Stimulated activated naive CD8-positive, alpha-beta T cell treated with anti-CD3 and anti-CD28 coated beads, Interleukin-15, amount 100 ng/mL, for 72 hours (primary cell): ENCODE data around the gene DNAJC5G.

ENCODE experiments used
- ATAC-seq: fragments of 150-1000 bp; cut with Tn5 transposase; 2 replicates; pipeline ENCODE4 v1.10.0; 2021; ENCODE audit warnings: mild to moderate bottlenecking, moderate library complexity
- DNase-seq, 2 donors: peaks; one replicate each; pipeline ENCODE4 v3.0.0; 2021 to 2022
- H3K27ac Mint-ChIP-seq, 2 donors: one replicate each; pipeline ENCODE4 v1.8.0; 2022; ENCODE audit warnings: mild to moderate bottlenecking in 2 of 2, mixed read lengths in 2 of 2, moderate library complexity in 2 of 2
- H3K27me3 Mint-ChIP-seq: one replicate; pipeline ENCODE4 v1.8.0; 2022; ENCODE audit warnings: mixed read lengths
- H3K4me1 Mint-ChIP-seq: one replicate; pipeline ENCODE4 v1.8.0; 2022; ENCODE audit warnings: mild to moderate bottlenecking, mixed read lengths
- H3K4me3 Mint-ChIP-seq, 2 donors: one replicate each; pipeline ENCODE4 v1.8.0; 2022; ENCODE audit warnings: mild to moderate bottlenecking in 2 of 2, mixed read lengths in 2 of 2, moderate library complexity in 1 of 2
- H3K9me3 Mint-ChIP-seq, 2 donors: one replicate each; pipeline ENCODE4 v1.8.0; 2022; ENCODE audit warnings: mixed read lengths in 2 of 2

Gene DNAJC5G

GRCh38 chr2:27247893-27248292, 27.3 kb upstream of the DNAJC5G start:
- H3K4me3 Mint-ChIP-seq: no peak overlapping the region

DNA sequence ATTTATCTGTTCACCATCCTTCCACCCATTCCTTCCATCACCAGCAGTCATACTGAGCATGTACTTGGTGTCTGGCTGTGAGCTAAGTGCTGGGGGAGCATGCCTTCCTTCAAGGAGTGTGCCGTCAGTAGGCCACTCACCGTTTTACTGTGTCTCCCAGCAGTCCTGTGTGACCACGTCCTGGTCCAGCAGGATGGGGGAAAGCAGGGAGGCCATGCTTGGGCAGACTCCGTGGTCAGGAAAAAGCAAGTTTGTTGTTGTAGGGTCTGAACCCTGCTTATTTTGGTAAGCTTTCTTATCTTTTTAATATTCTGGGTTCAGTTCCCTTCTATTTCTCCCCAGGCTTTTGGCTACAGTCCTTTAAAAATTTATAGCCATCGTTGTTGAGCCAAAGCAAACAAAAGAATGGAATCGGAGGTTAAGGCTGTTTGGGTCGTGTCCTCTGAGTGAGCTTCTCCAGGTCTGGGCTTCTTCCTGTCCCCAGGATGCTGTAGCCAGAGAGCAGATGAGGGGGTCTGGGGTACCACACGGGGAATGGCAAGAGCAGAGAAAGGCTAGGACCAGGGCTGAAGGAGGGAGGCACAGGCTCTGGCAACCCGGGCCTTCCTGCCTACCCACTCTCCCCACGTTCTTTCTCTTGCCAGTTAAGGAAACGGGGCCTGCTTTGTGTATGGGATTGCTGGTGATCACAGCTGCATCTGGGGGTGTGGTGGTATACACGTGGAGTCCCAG, 25.9 kb upstream of the DNAJC5G start:
- Mint-ChIP-seq H3K4me3 (no peak overlapping the region), H3K4me1 (peaks cover 9% of the 10 kb centered on the region), H3K27me3 (peaks cover 17% of the 10 kb centered on the region), H3K27ac (no peak overlapping the region), H3K9me3 (no peaks in the 10 kb centered on the region)
- ATAC-seq (peak; percentile 19), DNase-seq (no peak)

More at GRCh38 chr2:27247893-27248292, 27.3 kb upstream of the DNAJC5G start:
- Mint-ChIP-seq H3K9me3 (no peaks in the 10 kb centered on the region), H3K27me3 (peaks cover 13% of the 10 kb centered on the region), H3K4me1 (peaks cover 9% of the 10 kb centered on the region), H3K27ac (no peak overlapping the region)
- DNase-seq (no peak), ATAC-seq (no peak)

DNA sequence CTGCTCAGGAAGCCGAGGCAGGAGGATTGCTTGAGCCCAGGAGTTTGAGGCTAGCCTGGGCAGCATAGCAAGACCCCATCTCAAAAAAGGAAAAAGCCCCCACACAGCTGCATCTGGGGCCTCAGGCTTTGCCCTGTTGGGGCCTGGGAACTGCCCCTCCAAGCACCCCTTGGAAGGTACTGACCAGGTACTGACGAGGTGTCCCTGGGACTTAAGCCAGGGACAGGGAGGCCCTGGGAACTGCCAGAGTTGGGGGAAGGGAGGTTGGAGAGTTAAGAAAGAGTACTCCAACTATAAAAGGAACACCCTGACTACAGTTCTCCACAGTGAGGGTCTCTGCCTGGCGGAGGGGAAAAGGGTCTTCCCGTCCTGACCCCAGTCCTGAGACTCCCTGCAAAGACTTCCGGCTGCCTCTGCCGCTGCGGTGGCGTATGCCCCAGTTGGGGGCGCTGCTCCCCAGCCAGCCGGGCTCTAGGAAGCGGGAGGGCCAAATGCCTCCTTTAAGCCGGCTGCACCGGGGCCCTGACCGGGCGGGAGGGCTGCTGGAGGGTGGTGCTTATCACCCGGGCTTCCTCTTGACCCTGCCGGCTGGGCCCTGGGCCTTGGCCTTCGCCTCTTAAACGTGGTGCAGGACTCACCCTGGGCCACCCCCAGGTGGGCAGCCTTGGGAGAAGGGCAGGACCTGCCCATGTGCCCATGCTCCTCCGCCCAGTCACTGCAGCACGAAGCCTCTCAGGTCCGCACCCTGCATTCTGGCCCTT, 25.2 kb upstream of the DNAJC5G start:
- no peaks in the 10 kb centered on the region for H3K9me3 Mint-ChIP-seq
- H3K4me1 Mint-ChIP-seq: peaks cover 9% of the 10 kb centered on the region
- H3K27ac Mint-ChIP-seq: peak overlapping the region in 1 of 2 donors; percentile 64
- peak; percentile 66 to 72 for DNase-seq
- peak; percentile 85 for ATAC-seq
- H3K27me3 Mint-ChIP-seq: peaks cover 25% of the 10 kb centered on the region
- no peak overlapping the region for H3K4me3 Mint-ChIP-seq

DNA sequence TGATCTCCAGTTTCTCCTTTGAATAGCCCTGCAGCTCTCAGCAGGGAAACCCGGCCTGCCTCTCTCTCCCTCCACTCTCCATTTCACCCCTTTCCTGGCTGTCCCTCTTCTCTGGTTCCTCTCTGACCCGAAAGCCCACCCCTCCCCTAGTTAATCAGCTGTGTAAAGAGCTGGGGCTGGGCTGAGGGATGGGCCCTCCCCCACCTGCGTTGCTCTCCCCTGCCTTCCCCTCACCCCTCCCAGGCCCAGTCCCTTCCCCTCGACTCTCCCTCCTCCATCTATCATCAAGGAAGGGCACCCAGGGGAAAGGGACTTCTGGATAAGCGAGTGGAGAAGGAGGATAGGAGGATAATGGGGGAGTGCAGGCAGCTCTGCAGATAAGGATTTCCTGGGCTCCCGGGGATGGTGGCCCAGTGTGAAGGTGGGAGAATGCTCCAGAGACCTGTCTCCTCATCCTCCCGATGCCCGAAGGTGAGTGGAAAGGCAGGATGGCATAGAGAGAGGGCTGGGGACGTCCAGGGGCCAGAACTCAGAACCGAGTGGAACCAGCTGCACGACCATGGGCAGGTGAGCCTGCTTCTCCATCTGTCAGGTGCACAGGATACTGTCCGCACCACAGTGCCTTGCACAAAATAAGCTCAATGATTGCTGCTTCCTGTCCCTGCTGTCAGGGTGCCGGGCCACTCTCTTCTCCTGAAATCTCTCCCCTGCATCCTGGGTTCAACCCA, 24.4 kb upstream of the DNAJC5G start:
- Mint-ChIP-seq H3K4me1 (peaks cover 9% of the 10 kb centered on the region), H3K9me3 (no peaks in the 10 kb centered on the region), H3K27ac (no peak overlapping the region), H3K27me3 (peaks cover 28% of the 10 kb centered on the region), H3K4me3 (no peak overlapping the region)
- no peak for DNase-seq
- peak; percentile 13 for ATAC-seq

DNA sequence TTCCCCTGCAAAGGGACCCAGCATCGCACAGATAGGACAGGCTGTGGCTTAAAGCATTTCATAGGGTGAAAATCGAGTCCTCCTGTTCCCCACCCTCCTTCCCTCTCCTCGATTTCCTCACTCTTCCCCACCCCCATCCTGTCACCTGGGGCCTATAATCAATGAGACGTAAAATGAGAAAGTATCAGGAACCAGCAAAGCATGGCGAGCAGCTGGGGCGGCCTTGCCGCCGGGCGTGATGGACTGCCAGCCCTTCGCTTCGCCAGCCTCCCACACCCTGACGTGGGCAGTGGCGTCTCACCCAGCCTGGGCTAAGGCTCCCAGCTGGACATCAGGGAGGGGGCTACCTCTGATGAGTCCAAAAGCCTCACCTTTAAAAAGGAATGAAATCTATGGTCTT, 23.5 kb upstream of the DNAJC5G start:
- H3K27me3 Mint-ChIP-seq: peaks cover 36% of the 10 kb centered on the region
- no peak for DNase-seq
- no peak for ATAC-seq

GRCh38 chr2:27255187-27255586, 20.0 kb upstream of the DNAJC5G start:
- DNase-seq (no peak), ATAC-seq (no peak)
- Mint-ChIP-seq H3K27ac (no peak overlapping the region), H3K4me1 (peaks cover 9% of the 10 kb centered on the region), H3K9me3 (no peaks in the 10 kb centered on the region), H3K4me3 (no peak overlapping the region), H3K27me3 (peaks cover 69% of the 10 kb centered on the region)

More for the DNA sequence above, 23.5 kb upstream of the DNAJC5G start:
- Mint-ChIP-seq H3K9me3 (no peaks in the 10 kb centered on the region), H3K27ac (no peak overlapping the region), H3K4me3 (no peak overlapping the region), H3K4me1 (peaks cover 9% of the 10 kb centered on the region)

- peaks cover 4% of the 10 kb centered on the region for H3K4me1 Mint-ChIP-seq
- no peak for ATAC-seq
- H3K4me3 Mint-ChIP-seq: no peak overlapping the region
- H3K27ac Mint-ChIP-seq: no peak overlapping the region
- H3K27me3 Mint-ChIP-seq: peaks cover 71% of the 10 kb centered on the region
- DNase-seq: no peak
- H3K9me3 Mint-ChIP-seq: no peaks in the 10 kb centered on the region
Observed at GRCh38 chr2:27255660-27256059, 19.6 kb upstream of the DNAJC5G start.

DNA sequence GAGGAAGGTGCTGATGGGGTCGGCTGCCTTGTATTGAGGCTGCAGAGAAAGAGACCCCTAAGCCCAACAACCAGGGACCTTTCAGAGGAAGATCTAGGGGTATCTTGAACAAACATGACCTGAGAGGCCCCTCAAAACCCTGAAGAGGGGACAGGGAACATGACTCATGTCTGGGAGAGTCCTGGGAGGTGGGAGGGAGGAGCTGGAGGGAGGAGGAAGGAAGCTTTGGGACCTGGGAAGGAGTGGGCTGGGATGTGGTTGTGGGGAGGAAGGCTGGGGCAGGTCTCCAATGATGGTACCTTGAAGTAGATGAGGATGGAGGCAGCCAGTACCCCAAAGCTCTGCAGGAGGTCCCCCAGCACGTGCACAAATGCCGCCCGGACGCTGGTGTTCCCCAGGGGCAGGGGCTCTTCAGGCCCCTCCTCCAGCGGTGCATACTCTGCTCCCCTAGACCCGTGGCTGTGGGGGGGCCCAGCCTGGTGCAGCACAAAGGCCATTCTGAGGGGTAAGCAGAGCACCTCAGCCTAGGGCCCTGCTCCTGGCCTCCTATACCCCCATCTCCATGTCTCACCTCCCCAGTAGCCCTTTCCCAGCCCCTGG, 18.3 kb upstream of the DNAJC5G start:
- ATAC-seq (peak; percentile 21), DNase-seq (no peak)
- Mint-ChIP-seq H3K4me1 (peaks cover 12% of the 10 kb centered on the region), H3K27me3 (peaks cover 73% of the 10 kb centered on the region), H3K27ac (no peak overlapping the region), H3K9me3 (no peaks in the 10 kb centered on the region), H3K4me3 (no peak overlapping the region)

- Mint-ChIP-seq H3K27ac (no peak overlapping the region), H3K27me3 (peaks cover 74% of the 10 kb centered on the region), H3K9me3 (no peaks in the 10 kb centered on the region), H3K4me1 (peaks cover 14% of the 10 kb centered on the region), H3K4me3 (no peak overlapping the region)
- no peak for DNase-seq
- no peak for ATAC-seq
Observed at GRCh38 chr2:27258051-27258450, 17.2 kb upstream of the DNAJC5G start.

DNA sequence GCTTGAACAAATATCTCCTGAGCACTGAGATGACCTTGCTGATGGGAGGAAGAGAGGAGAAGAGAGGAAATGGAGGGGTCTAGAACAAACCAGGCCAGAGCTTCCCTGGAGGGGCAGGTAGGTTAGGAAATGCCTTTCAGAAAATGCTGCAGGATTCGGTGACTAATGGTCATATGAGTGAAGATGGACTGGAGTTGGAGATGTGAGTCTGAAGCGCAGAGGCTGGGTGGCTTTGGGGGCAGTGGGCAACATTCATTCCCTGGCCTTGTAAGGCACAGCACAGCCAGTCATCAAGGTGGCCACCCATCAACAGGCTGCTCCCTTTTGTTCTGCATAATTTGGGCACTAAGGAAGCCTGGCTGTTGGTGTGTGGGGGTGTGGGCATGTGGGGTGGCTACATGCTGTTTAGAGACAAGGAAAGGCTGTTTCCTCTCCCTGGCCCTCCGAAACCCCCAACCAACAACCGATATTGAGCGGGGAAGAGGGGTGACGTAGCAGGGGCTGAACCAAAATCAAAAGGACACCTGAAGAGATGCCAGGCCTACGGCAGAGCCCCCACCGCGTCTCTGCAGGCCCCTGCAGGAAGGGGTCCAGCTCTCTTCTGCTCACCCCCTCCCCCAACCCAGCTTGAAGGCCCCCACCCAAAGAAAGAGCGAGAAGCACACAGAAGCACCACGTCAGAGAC, 13.8 kb upstream of the DNAJC5G start:
- peaks cover 26% of the 10 kb centered on the region for H3K4me1 Mint-ChIP-seq
- no peaks in the 10 kb centered on the region for H3K9me3 Mint-ChIP-seq
- peaks cover 56% of the 10 kb centered on the region for H3K27me3 Mint-ChIP-seq
- no peak overlapping the region for H3K27ac Mint-ChIP-seq
- H3K4me3 Mint-ChIP-seq: peak overlapping the region; percentile 66 to 78
- ATAC-seq (no peak), DNase-seq (no peak)

DNA sequence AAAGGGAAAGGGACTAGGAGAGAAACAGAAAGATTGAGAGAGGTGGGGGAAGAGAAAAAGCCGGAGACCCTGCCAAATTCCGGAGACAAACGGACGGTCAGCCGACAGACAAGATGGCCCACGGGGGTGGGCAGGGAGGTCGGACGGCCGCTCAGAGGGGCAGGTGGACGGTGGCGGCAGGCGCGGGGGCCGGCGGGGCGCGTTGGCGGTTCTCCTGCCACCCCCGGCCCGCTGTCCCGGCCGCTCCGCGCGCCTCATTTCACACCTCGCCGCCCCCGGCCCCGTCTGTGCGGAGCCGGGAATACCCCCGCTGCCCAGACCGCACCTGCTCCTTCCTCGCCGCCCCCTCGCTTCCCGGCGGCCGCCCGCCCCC, 13.3 kb upstream of the DNAJC5G start:
- DNase-seq: no peak
- Mint-ChIP-seq H3K27ac (no peak overlapping the region), H3K4me1 (peaks cover 26% of the 10 kb centered on the region), H3K27me3 (peaks cover 50% of the 10 kb centered on the region), H3K4me3 (peak overlapping the region; percentile 66 to 78), H3K9me3 (no peaks in the 10 kb centered on the region)
- no peak for ATAC-seq

DNA sequence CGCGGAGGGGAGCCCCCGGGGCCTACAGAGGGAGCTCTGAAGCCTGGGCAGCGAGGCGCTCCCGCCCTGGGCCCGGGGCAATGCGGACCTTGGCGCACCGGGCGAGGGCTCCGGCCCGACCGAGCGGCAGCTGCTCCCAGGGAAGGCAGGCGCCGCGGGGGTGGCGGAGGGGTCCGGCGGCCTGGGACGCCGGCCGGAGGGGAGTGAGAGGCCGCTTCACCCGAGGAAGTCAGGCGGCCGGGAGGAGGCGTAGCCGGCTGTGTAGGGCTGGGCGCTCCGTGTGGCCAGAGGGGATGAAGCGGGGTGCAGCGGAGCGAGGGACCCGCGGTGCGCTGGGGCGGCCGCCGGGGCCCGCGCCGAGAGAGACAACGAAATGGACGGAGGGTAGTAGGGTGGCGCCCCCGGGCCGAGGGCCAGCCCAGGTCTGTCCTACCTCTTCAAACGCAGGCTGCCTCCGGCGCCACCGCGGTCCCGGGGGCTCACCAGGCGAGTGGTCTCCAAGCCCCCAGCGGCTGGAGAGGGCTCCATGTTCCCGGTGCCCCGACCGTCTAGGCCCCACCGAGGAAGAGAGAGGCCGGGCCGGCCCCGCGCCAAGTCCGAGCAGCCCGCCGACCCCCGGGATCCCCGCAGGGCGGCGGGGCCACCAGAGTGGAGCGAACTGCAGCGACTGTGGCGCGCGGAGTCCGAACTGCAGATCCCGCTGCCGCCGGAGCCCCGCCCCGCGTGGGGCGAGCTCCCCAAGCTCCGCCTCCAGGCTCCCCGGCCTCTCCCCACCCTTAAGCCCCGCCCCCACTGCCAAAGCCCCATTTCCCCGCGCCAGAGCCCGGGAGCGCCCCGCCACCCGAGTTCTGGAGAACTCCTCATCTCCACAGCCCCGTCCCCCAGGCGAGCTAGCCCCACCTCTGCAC, 12.6 kb upstream of the DNAJC5G start, which contains the start of gene SLC30A3:
Gene SLC30A3 (minus strand): TSS at position 669 of the 908 bp plus-strand sequence. CDS start 141 bp downstream, at position 528.
- DNase-seq (peak; percentile 50 to 57), ATAC-seq (peak; percentile 59)
- peaks cover 26% of the 10 kb centered on the region for H3K4me1 Mint-ChIP-seq
- peak within 1 kb of the TSS in 1 of 2 donors; percentile 76 for H3K27ac Mint-ChIP-seq
- peaks cover 43% of the 10 kb centered on the region for H3K27me3 Mint-ChIP-seq
- no peaks in the 10 kb centered on the region for H3K9me3 Mint-ChIP-seq
- H3K4me3 Mint-ChIP-seq: peak within 1 kb of the TSS; percentile 90 to 95

- H3K4me3 Mint-ChIP-seq: peak overlapping the region; percentile 90 to 95
- peaks cover 26% of the 10 kb centered on the region for H3K4me1 Mint-ChIP-seq
- no peak for ATAC-seq
- no peak for DNase-seq
- H3K9me3 Mint-ChIP-seq: no peaks in the 10 kb centered on the region
- H3K27ac Mint-ChIP-seq: peak overlapping the region in 1 of 2 donors; percentile 80
- H3K27me3 Mint-ChIP-seq: peaks cover 34% of the 10 kb centered on the region
Observed at GRCh38 chr2:27263287-27264252, 11.7 kb upstream of the DNAJC5G start.
